ENCODE results near the gene VWF. TPM values are rescaled to one million over a fixed set of nuclear protein-coding genes. Genes with fewer than 3 reads are reported as not detected.

Gene VWF
- total and polyA plus RNA-seq, 10 of the 15 experiments (the other 5 are each of a cell fraction or from before 2014, with no cell fraction given) = 0.08 to 0.23 TPM; not detected in 8

GRCh38 chr12:5948696-5949095, 175.8 kb downstream of the VWF start:
- in situ Hi-C loops (cut with MboI) = no loop called here
- Histone ChIP-seq H3K36me3 (ENCODE audit: control insufficient read depth in 2 of 2, insufficient read depth in 2 of 2, low read length in 1 of 2) (no peaks in the 10 kb centered on the region), H3K4me2 (ENCODE audit: control insufficient read depth, insufficient read depth) (no peak overlapping the region), H3K4me3 (no peak overlapping the region), H3K79me2 (ENCODE audit: control insufficient read depth, insufficient read depth, low read length) (no peaks in the 10 kb centered on the region), H4K20me1 (ENCODE audit: control insufficient read depth, insufficient read depth) (no peaks in the 10 kb centered on the region), H3K9me3 (replicated peaks; ENCODE audit: control insufficient read depth, insufficient read depth, low read length) (no peaks in the 10 kb centered on the region), H3K9ac (ENCODE audit: control insufficient read depth, insufficient read depth, low read length) (no peak overlapping the region), H2AFZ (ENCODE audit: control insufficient read depth, low read depth, low read length) (no peak overlapping the region), H3K27me3 (replicated peaks in 1 of 2; ENCODE audit: control insufficient read depth in 2 of 2, insufficient read depth in 2 of 2, low read length in 1 of 2) (peaks cover 11 to 16% of the 10 kb centered on the region in 2 experiments), H3K27ac (ENCODE audit: control insufficient read depth, insufficient read depth) (no peak overlapping the region), H3K4me1 (ENCODE audit: control insufficient read depth, insufficient read depth, low read length) (no peaks in the 10 kb centered on the region)
- CTCF ChIA-PET = interaction anchor here (1.0 kb wide), 1 partner anchor 89 kb away, joined by 3 read pairs; no protein-coding TSS in a partner anchor
- BruUV-seq (replicated peaks) = no TSS peak
- RAD21 ChIA-PET (ENCODE audit: unreplicated experiment) = no interaction called here
- no peak for ATAC-seq
- TF ChIP-seq HDAC6 (IDR thresholded peaks at IDR 0.05; ENCODE audit: unreplicated experiment) (no peak), EZH2 (IDR thresholded peaks at IDR 0.05; ENCODE audit: borderline replicate concordance, control insufficient read depth, low read depth, low read length) (no peak), ZNF622 (IDR thresholded peaks at IDR 0.05) (no peak), DPF2 (IDR thresholded peaks at IDR 0.05) (no peak), CTCF (IDR thresholded peaks at IDR 0.05 in 2 of 3, conservative IDR thresholded peaks at IDR 0.05 in 1 of 3; ENCODE audit: control insufficient read depth in 2 of 3, extremely low read depth in 1 of 3, insufficient read depth in 1 of 3, low read depth in 3 of 3, low read length in 3 of 3) (no peak), E4F1 (IDR thresholded peaks at IDR 0.05; ENCODE audit: borderline replicate concordance, partially characterized antibody) (no peak), MEF2B (IDR thresholded peaks at IDR 0.05; ENCODE audit: partially characterized antibody, poor library complexity, severe bottlenecking) (no peak), CUX1 (IDR thresholded peaks at IDR 0.05; ENCODE audit: insufficient replicate concordance, low read depth, low read length) (no peak), STAT1 (conservative IDR thresholded peaks at IDR 0.05) (no peak), EED (IDR thresholded peaks at IDR 0.05; ENCODE audit: low read depth) (no peak), RFX5 (IDR thresholded peaks at IDR 0.05; ENCODE audit: low read depth, low read length) (no peak), ETV6 (conservative IDR thresholded peaks at IDR 0.05 in 1 of 2, IDR thresholded peaks at IDR 0.05 in 1 of 2; ENCODE audit: borderline replicate concordance in 1 of 2, low read depth in 1 of 2) (no peak), PAX8 (IDR thresholded peaks at IDR 0.05) (no peak), SUPT20H (IDR thresholded peaks at IDR 0.05; ENCODE audit: borderline replicate concordance, control insufficient read depth, low read depth, low read length) (no peak)
- SMC1A ChIA-PET (ENCODE audit: uncharacterized antibody, unreplicated experiment) = no interaction called here
- WGBS (ENCODE audit: insufficient coverage, insufficient replicate concordance, low lambda C conversion rate, missing lambda C conversion rate) = 0% methylated on average over 3 of the region's 3 CpGs
- no peak for DNase-seq (ENCODE audit: low read depth, low spot score)
- intact Hi-C loops (cut with micrococcal nuclease; ENCODE audit: unreplicated experiment) = no loop called here
- POLR2A ChIA-PET = no interaction called here
- no peak for FAIRE-seq
